Hematopoietic multipotent progenitor cell treated with erythropoietin and hydrocortisone succinate and interleukin-3 and kit ligand, for 4 days (in vitro differentiated cells): ENCODE data around the gene LRRC46.

Experiments
- DNase-seq: peaks from one replicate; pipeline ENCODE4 v3.0.0-alpha.2; 2015

Gene LRRC46

GRCh38 chr17:47834756-47835155 is 3.3 kb downstream of the LRRC46 start:
- no peak for DNase-seq

GRCh38 chr17:47836601-47837000 is 5.1 kb downstream of the LRRC46 start:
- DNase-seq: no peak

DNA sequence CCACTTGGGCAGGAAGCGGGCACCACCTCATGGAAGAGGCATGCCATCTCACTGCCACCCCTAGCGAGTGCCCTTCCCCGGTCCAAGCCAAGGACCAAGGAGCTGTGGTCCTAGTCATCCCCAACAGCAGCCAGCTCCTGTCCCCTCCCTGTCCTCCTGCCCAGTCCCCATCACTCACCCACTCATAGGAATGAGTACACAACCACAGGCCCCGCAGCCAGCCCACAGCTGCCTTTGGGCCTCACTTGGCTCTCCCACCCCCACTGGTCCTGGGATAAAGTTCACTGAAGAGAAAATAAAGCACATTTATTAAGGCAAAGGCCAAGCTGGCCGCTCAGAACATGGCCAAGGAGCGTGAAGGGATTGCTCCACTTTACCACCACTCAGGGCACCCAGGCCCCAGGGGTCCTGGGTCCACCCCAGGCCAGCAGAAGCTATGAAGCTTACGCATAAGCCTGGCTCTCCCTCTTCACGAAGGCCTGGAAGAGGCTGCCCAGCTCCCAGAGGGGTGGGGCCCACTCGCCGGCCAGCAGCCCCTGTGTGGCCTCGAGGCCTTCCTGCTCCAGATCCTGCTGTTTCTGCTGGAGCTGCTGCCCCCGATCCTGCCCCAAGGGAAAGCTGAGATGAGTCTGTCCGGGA is 6.0 kb downstream of the LRRC46 start:
- no peak for DNase-seq

DNA sequence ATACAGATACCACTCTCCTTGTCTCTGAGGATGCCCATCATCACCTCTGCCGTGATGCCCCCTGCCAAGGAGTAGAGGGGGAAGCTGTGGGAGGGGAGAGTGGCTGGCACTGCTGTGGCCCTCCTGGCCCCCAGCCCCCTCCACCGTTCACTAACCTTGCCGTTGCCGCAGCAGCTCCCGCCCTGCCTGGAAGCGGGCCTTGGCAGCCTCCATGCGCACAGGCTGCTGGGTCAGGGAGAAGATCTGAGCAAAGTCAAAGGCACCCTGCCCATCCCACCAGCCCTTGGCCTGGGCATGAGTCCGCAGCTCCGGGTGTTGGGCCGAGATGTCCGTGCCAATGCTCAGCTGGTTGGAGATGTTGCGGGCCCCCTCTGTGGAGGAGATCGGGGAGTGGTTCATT is 7.2 kb downstream of the LRRC46 start:
- DNase-seq: no peak

GRCh38 chr17:47839071-47839470 is 7.6 kb downstream of the LRRC46 start:
- no peak for DNase-seq

GRCh38 chr17:47840001-47840741 is 8.7 kb downstream of the LRRC46 start:
- DNase-seq: no peak

- DNase-seq: peak; percentile 94
Measured at GRCh38 chr17:47840742-47841487, 9.4 kb downstream of the LRRC46 start, which contains the start of gene SCRN2. TSS of gene SCRN2 (minus strand) at chr17:47841273. CDS start at chr17:47840843, 430 bp downstream.

- no peak for DNase-seq
Measured at GRCh38 chr17:47841488-47842291, 10.2 kb downstream of the LRRC46 start.

DNA sequence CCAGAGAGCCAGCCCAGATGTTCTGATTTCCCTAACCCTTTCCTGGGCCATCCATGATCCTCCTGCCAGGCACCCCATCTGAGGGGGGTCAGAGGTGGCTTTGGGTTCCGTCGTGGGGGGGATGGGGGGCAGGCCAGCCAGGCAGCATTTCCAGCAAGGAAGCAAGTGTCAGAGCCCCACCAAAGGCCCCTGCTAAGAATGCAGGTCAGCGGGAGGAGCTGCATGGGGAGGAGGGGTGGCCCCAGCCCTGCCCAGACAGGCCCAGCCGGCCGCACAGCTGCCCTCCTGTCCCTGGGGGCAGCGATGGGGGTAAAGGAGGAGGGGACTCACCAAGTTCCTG is 11.9 kb downstream of the LRRC46 start:
- no peak for DNase-seq

- DNase-seq: peak; percentile 61
Measured at GRCh38 chr17:47844227-47844626, 12.8 kb downstream of the LRRC46 start.

DNA sequence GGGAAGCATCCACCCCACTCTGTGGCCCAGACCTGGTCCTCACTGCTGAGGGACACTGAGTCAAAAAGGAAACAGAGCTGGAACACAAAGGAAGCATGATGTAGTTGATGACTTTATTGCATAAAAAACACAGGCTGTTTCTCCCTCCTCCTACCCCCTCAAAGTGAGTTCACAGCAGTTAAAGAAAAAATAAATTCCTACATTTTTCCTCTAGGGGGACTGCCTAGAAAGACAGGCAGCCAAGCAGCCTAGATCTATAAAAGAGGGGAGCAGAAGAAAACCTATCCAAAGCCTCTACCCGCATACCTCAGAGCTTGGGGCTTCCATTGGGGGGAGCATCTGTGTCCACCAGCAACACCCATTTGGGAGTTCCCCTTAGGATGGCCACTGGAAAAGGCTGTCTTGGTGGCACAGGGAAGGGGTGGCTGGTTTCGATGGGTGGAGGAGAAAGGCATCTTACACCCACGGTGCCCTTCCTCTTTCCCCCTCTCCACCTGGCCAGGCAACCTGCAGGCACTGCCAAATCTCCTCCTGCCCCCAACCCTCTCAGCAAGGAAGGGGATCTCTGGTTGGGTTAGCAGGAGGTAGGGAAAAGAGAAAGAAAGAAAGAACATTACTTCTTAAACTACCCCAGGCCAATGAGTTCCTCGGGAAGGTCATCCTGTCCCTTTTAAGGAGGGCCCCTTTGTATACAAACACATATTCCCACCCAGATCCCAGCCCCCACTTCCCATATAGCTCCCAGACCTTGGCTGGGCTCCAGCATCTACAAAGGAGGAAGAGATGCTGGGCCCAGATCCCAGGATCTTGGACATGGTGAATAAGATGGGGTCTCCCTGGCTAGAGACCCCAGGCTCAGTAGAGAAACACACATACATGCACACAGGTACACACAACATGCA is 13.6 kb downstream of the LRRC46 start:
- peak; percentile 62 for DNase-seq

DNA sequence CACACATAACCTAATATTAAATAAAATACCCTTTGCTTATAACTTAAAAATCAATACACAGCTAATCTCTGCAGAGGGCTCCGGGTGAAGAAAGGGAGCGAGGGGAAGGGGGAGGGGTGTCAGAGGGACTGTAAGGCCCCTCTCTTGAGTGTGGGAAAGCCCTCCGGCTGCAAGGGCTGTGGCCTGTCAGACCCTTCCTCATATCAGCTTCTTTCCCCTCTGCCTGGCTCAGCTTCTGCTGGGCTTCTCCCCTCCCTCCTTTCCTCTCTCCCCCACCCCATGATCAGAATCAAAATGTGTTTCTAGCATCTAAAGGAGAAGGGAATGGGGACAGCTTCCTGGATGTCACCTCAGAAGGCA is 14.2 kb downstream of the LRRC46 start:
- DNase-seq: no peak

DNA sequence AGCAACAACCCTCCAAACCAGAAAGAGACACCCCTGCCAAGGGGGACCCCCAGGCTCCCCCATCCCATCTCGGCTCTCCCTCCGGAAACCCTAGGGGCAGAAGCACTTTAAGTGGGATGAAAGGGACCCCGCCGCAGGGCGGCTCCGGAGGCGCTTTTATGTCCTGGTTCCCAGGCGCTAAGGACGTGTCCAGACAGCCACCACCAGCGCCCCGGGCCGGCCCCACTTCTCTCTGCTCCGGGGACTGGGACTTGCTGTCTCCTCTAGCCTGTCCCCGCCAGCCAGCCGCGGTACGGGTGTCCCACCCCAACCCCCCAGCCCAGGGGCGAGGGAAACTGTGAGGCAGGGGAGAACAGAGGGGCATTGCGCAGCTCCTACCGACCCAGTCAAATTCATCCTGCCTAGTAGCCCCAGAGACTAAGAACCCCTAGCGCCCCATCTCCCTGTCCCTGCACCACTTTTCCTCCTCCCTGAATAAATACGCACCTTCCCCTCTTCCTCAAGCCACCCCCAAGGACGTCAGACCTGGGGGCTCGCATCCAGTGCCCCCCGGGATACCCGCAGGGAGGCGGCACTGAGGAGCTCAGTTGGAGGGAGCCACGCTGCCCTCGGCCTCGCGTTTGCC is 15.4 kb downstream of the LRRC46 start:
- no peak for DNase-seq

- DNase-seq: peak; percentile 54
Measured at GRCh38 chr17:47847341-47848197, 16.1 kb downstream of the LRRC46 start.

DNA sequence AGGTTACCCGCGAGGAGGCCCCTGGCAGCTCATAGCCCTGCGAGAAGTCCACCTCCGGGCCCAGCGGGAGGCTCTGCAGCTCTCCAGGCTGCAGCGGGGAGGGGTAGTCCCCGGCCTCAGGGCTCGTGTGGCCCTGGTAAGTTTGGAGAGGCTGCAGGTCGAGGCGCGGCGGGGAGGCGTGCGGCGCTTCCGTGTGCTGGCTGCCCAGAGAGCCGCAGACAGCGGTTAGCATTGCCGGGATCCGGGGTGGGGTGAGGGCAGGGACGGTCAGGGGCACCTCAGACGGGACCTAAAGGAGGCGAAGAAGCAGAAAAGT is 16.7 kb downstream of the LRRC46 start:
- DNase-seq: no peak

DNA sequence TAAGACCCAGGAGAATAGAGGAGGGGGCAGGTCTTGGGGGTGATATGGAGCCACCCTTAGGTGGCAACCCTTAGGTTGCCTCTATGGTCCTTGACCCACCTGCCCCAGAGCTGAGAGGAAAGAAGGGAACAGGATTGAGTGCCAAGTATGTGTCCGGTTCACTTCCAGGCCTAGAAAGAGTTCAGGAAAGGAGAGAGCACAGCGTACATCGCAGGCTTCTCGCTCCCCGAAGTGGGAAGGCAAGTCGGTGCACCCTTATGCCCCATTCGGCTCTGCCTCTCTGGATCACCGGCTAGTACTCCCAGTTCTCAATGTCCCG is 18.9 kb downstream of the LRRC46 start:
- DNase-seq: no peak

- DNase-seq: peak; percentile 71
Measured at GRCh38 chr17:47850692-47851573, 19.5 kb downstream of the LRRC46 start, which contains the start of gene SP6. TSS of gene SP6 (minus strand) at chr17:47851163. CDS start at chr17:47848429, 2,734 bp downstream.

DNA sequence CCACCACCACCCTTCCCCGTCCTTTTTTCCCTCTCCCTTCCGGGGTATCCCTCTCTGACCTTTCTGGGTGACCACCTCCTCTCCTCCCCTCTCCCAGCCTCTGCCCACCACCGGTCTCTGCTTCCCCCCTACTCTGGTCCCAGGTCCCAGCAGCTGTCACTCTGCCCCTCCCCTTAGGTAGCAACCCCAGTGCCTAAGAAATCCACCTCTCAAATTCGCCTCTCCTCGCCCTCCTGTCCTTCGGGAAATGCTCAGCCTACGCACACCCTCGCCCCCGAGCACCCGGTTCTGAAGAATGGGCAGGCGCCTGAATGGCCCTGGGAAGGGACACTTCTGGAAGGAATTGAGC is 20.3 kb downstream of the LRRC46 start:
- no peak for DNase-seq

- DNase-seq: no peak
Measured at GRCh38 chr17:47852113-47852949, 20.9 kb downstream of the LRRC46 start.
